ENCODE data around the gene NCAPD3. TPM values are rescaled to one million over a fixed set of nuclear protein-coding genes. Genes with fewer than 3 reads are reported as not detected.

Gene NCAPD3
- total and polyA plus RNA-seq, 9 of the 15 experiments (the other 6 are each of a cell fraction or from before 2014, with no cell fraction given): 23.6 to 80.6 (median 58.6) TPM

DNA sequence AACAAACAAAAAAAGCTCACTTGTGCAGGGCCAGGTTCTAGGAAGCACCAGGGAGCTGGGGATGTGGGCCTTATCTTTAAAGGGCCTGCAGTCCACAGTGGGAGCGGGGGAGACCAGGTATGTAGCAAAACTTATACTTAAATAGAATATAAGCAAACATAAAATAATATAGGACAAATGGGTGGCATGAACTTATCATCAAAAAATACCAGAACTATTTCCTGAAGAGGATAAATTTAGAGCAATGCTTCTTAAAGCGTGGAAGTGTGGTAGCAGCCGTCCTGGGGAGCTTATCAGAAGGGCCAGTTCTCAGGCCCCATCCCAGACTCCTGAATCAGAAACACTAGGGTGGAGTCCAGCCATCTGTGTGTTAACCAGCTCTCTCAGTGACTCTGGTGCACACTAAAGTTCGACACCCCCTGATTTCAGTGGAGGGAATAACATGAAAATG is 10.0 kb upstream of the NCAPD3 start (continued):
- TF ChIP-seq, protein P1, sequence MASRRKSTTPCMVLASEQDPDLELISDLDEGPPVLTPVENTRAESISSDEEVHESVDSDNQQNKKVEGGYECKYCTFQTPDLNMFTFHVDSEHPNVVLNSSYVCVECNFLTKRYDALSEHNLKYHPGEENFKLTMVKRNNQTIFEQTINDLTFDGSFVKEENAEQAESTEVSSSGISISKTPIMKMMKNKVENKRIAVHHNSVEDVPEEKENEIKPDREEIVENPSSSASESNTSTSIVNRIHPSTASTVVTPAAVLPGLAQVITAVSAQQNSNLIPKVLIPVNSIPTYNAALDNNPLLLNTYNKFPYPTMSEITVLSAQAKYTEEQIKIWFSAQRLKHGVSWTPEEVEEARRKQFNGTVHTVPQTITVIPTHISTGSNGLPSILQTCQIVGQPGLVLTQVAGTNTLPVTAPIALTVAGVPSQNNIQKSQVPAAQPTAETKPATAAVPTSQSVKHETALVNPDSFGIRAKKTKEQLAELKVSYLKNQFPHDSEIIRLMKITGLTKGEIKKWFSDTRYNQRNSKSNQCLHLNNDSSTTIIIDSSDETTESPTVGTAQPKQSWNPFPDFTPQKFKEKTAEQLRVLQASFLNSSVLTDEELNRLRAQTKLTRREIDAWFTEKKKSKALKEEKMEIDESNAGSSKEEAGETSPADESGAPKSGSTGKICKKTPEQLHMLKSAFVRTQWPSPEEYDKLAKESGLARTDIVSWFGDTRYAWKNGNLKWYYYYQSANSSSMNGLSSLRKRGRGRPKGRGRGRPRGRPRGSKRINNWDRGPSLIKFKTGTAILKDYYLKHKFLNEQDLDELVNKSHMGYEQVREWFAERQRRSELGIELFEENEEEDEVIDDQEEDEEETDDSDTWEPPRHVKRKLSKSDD (conservative IDR thresholded peaks at IDR 0.05; ENCODE audit: low read length): no peak
- TF ChIP-seq MTA3 (IDR thresholded peaks at IDR 0.05; ENCODE audit: borderline replicate concordance) (no peak), CCNT2 (IDR thresholded peaks at IDR 0.05; ENCODE audit: borderline replicate concordance, extremely low read depth, insufficient read length, low read depth, low read length) (no peak), DPF2 (IDR thresholded peaks at IDR 0.05) (peak; percentile 80), JUND (IDR thresholded peaks at IDR 0.05; ENCODE audit: borderline replicate concordance, low read depth, low read length) (no peak), JUND (tag; IDR thresholded peaks at IDR 0.05; ENCODE audit: borderline replicate concordance, low read depth, low read length) (no peak), ZNF707 (CRISPR knock-in tag; conservative IDR thresholded peaks at IDR 0.05) (no peak), NUFIP1 (IDR thresholded peaks at IDR 0.05; ENCODE audit: partially characterized antibody) (no peak), ZC3H11A (IDR thresholded peaks at IDR 0.05; ENCODE audit: low read depth, low read length) (no peak), ZNF239 (CRISPR knock-in tag; IDR thresholded peaks at IDR 0.05) (no peak), POLR2A (conservative IDR thresholded peaks at IDR 0.05) (no peak), MBD2 (IDR thresholded peaks at IDR 0.05; ENCODE audit: borderline replicate concordance, low read depth) (no peak), KLF6 (CRISPR knock-in tag; IDR thresholded peaks at IDR 0.05; ENCODE audit: borderline replicate concordance) (no peak), TAF1 (IDR thresholded peaks at IDR 0.05; ENCODE audit: control insufficient read depth, extremely low read depth, insufficient read depth, low read length, severe bottlenecking) (no peak), IRF2 (CRISPR knock-in tag; IDR thresholded peaks at IDR 0.05) (no peak), RCOR1 (IDR thresholded peaks at IDR 0.05; ENCODE audit: borderline replicate concordance in 1 of 2, low read depth in 2 of 2, low read length in 2 of 2) (peak in 1 of 2 experiments; percentile 61; a peak in 2 of 4 replicates), ZKSCAN8 (CRISPR knock-in tag; IDR thresholded peaks at IDR 0.05) (no peak), TEAD4 (IDR thresholded peaks at IDR 0.05; ENCODE audit: low read length) (peak; percentile 48; the same call in 1 of the 2 replicates), TEAD4 (CRISPR knock-in tag; IDR thresholded peaks at IDR 0.05; ENCODE audit: borderline replicate concordance) (no peak), MLX (CRISPR knock-in tag; conservative IDR thresholded peaks at IDR 0.05) (no peak)
- TF ChIP-seq, protein P2, sequence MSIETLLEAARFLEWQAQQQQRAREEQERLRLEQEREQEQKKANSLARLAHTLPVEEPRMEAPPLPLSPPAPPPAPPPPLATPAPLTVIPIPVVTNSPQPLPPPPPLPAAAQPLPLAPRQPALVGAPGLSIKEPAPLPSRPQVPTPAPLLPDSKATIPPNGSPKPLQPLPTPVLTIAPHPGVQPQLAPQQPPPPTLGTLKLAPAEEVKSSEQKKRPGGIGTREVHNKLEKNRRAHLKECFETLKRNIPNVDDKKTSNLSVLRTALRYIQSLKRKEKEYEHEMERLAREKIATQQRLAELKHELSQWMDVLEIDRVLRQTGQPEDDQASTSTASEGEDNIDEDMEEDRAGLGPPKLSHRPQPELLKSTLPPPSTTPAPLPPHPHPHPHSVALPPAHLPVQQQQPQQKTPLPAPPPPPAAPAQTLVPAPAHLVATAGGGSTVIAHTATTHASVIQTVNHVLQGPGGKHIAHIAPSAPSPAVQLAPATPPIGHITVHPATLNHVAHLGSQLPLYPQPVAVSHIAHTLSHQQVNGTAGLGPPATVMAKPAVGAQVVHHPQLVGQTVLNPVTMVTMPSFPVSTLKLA (conservative IDR thresholded peaks at IDR 0.05): 0 out of 4 replicates have a peak, but pooled peaks of 1 of the 2 experiments have one; percentile 53
